Loucy (cell line): Measurements from ENCODE around the gene SLC25A26.

Experiments used
- CTCF ChIP-seq: fragments of 200-600 bp; sonication (generic); conservative IDR thresholded peaks from 2 replicates; pipeline ENCODE4 v1.5.1; 2014; ENCODE audit warnings: mild to moderate bottlenecking, antibody characterized with exemption, low read length
- EZH2phosphoT487 ChIP-seq: fragments of 200-600 bp; IDR thresholded peaks from 2 replicates; pipeline ENCODE4 v1.6.1; 2018; ENCODE audit warnings: antibody characterized with exemption, mild to moderate bottlenecking, moderate library complexity, borderline replicate concordance

- TF ChIP-seq CTCF (no peak), EZH2phosphoT487 (no peak)
These were observed 198.2 kb downstream of the SLC25A26 start for GRCh38 chr3:66419036-66419435.
